Measurements from ENCODE around the gene PDCD1LG2. TPM values are rescaled to one million over a fixed set of nuclear protein-coding genes. Genes with fewer than 3 reads are reported as not detected.

PDCD1LG2 gene
- total and polyA plus RNA-seq, 4 donors: 0.46 to 2.5 (median 1.3) TPM

DNA sequence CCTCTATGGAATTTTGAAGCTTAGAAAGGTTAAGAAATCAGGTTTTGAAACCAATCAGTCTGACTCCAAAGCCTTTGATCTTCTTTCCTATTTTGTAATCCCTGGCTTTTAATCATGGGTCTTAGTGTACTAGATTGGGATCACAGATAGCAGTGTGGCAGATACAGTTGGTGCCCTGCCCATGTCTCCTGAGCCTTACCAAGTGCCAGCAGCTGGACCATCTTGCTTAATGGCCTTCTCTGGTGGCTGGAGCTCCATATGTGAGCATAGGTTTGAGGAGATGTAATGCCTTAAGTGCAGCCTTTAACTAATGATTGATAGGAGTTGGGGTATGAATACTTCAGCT, 101.8 kb downstream of the PDCD1LG2 start:
- no peaks in the 10 kb centered on the region for H3K36me3 ChIP-seq (ENCODE audit: control insufficient read depth in 4 of 4, insufficient read depth in 3 of 4, low read depth in 1 of 4, low read length in 3 of 4)
- no peaks in the 10 kb centered on the region for H3K9me3 ChIP-seq (ENCODE audit: control insufficient read depth in 4 of 4, low read length in 3 of 4)
- no peak for TF ChIP-seq FOXA2 (IDR thresholded peaks at IDR 0.05)
- TF ChIP-seq SP1 (IDR thresholded peaks at IDR 0.05): no peak
- TF ChIP-seq, protein P1, sequence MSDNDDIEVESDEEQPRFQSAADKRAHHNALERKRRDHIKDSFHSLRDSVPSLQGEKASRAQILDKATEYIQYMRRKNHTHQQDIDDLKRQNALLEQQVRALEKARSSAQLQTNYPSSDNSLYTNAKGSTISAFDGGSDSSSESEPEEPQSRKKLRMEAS (IDR thresholded peaks at IDR 0.05): no peak
- no peak for TF ChIP-seq RAD21 (IDR thresholded peaks at IDR 0.05)
- no peak for TF ChIP-seq GABPA (IDR thresholded peaks at IDR 0.05 in 1 of 2, conservative IDR thresholded peaks at IDR 0.05 in 1 of 2)
- no peak for TF ChIP-seq RXRA (IDR thresholded peaks at IDR 0.05)
- no peak for TF ChIP-seq TAF1 (conservative IDR thresholded peaks at IDR 0.05)
- TF ChIP-seq, protein P2, sequence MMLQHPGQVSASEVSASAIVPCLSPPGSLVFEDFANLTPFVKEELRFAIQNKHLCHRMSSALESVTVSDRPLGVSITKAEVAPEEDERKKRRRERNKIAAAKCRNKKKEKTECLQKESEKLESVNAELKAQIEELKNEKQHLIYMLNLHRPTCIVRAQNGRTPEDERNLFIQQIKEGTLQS (IDR thresholded peaks at IDR 0.05): no peak
- no peak for TF ChIP-seq FOXA1 (IDR thresholded peaks at IDR 0.05)
- TF ChIP-seq REST (IDR thresholded peaks at IDR 0.05): no peak
- TF ChIP-seq YY1 (IDR thresholded peaks at IDR 0.05): no peak
- TF ChIP-seq HNF4A (conservative IDR thresholded peaks at IDR 0.05): no peak
- TF ChIP-seq JUND (IDR thresholded peaks at IDR 0.05): no peak
- TF ChIP-seq ZBTB33 (IDR thresholded peaks at IDR 0.05): no peak
- no peak for TF ChIP-seq NR2F2 (IDR thresholded peaks at IDR 0.05)
- no peak overlapping the region for H3K4me3 ChIP-seq (ENCODE audit: low read depth in 1 of 3, low read length in 3 of 3)
- DNase-seq (ENCODE audit: low spot score): no peak
- no peaks in the 10 kb centered on the region for H3K27me3 ChIP-seq (ENCODE audit: control insufficient read depth in 4 of 4, insufficient read depth in 4 of 4, low read length in 3 of 4)
- no peak overlapping the region for H3K9ac ChIP-seq (ENCODE audit: low read depth in 1 of 2, low read length in 2 of 2)
- H3K4me1 ChIP-seq (ENCODE audit: control insufficient read depth in 4 of 4, insufficient read depth in 4 of 4, low read length in 3 of 4): peaks cover 0 to 6% (median 3%) of the 10 kb centered on the region in 4 donors
- H3K27ac ChIP-seq (ENCODE audit: low read depth in 1 of 2, low read length in 2 of 2): no peak overlapping the region

- no peaks in the 10 kb centered on the region for H3K9me3 ChIP-seq (ENCODE audit: control insufficient read depth in 4 of 4, low read length in 3 of 4)
- no peak overlapping the region for H3K4me3 ChIP-seq (ENCODE audit: low read depth in 1 of 3, low read length in 3 of 3)
- no peak overlapping the region for H3K9ac ChIP-seq (ENCODE audit: low read depth in 1 of 2, low read length in 2 of 2)
- WGBS: 92% methylated on average over 4 of the region's 4 CpGs
- H3K4me1 ChIP-seq (ENCODE audit: control insufficient read depth in 4 of 4, insufficient read depth in 4 of 4, low read length in 3 of 4): no peaks in the 10 kb centered on the region
- no peaks in the 10 kb centered on the region for H3K27me3 ChIP-seq (ENCODE audit: control insufficient read depth in 4 of 4, insufficient read depth in 4 of 4, low read length in 3 of 4)
- no peak overlapping the region for H3K27ac ChIP-seq (ENCODE audit: low read depth in 1 of 2, low read length in 2 of 2)
- no peak for DNase-seq (ENCODE audit: low spot score)
- H3K36me3 ChIP-seq (ENCODE audit: control insufficient read depth in 4 of 4, insufficient read depth in 3 of 4, low read depth in 1 of 4, low read length in 3 of 4): no peaks in the 10 kb centered on the region
- TF ChIP-seq YY1 (IDR thresholded peaks at IDR 0.05): no peak
- no peak for TF ChIP-seq SP1 (IDR thresholded peaks at IDR 0.05)
- TF ChIP-seq ZBTB33 (IDR thresholded peaks at IDR 0.05): no peak
- TF ChIP-seq FOXA1 (IDR thresholded peaks at IDR 0.05): no peak
- TF ChIP-seq GABPA (IDR thresholded peaks at IDR 0.05 in 1 of 2, conservative IDR thresholded peaks at IDR 0.05 in 1 of 2): no peak
- TF ChIP-seq HNF4G (IDR thresholded peaks at IDR 0.05): no peak
- TF ChIP-seq RAD21 (IDR thresholded peaks at IDR 0.05): no peak
- TF ChIP-seq HNF4A (conservative IDR thresholded peaks at IDR 0.05): no peak
- TF ChIP-seq, protein P2 (IDR thresholded peaks at IDR 0.05): no peak
- no peak for TF ChIP-seq RXRA (IDR thresholded peaks at IDR 0.05)
- no peak for TF ChIP-seq REST (IDR thresholded peaks at IDR 0.05)
- no peak for TF ChIP-seq NR2F2 (IDR thresholded peaks at IDR 0.05)
- TF ChIP-seq JUND (IDR thresholded peaks at IDR 0.05): no peak
- no peak for TF ChIP-seq EGR1 (IDR thresholded peaks at IDR 0.05; ENCODE audit: low read depth in 2 of 2)
These were observed 103.9 kb downstream of the PDCD1LG2 start for GRCh38 chr9:5614192-5614591.
